ENCODE measurements around the gene NSUN2. TPM values are rescaled to one million over a fixed set of nuclear protein-coding genes. Genes with fewer than 3 reads are reported as not detected.

The NSUN2 gene
- total and polyA plus RNA-seq, 7 donors, result 29.3 to 54.4 (median 31.9) TPM

GRCh38 chr5:6601816-6602215 lies 31.0 kb downstream of the NSUN2 start:
- Histone ChIP-seq H3K9me3 (no peaks in the 10 kb centered on the region), H3K27ac (no peak overlapping the region), H3K4me3 (no peak overlapping the region), H3K36me3 (peaks cover 29 to 89% (median 64%) of the 10 kb centered on the region in 4 donors), H3K27me3 (no peaks in the 10 kb centered on the region), H3K4me1 (peaks cover 0 to 6% (median 0%) of the 10 kb centered on the region in 4 donors)
- DNase-seq, result no peak
- TF ChIP-seq POLR2A (IDR thresholded peaks at IDR 0.05) (no peak), CTCF (IDR thresholded peaks at IDR 0.05) (no peak), POLR2AphosphoS5 (IDR thresholded peaks at IDR 0.05) (no peak), EP300 (IDR thresholded peaks at IDR 0.05) (no peak)
- intact Hi-C loops (cut with DNase I), result no loop called here
- WGBS, 2 donors, result 95 to 96% methylated on average over 11 of the region's 11 CpGs

DNA sequence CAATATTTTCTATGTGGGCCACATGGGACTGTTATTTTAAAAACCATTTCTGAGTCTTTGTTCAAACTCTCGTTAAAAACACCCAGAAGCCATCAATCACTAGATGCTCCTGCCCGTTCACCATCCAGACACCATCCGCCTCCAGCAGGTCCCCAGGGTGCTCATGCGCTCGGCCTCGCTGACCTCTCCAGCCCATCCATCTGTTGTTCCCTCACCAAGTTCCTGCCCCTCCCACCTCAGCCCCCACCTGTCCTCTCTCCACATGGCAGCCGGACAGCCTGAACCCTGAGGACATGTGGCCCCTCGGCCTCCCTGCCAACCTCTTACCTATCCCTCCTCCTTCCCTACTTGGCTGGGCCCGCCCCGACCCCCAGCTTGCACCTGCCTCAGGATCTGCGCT lies 31.6 kb downstream of the NSUN2 start:
- Histone ChIP-seq H3K9me3 (no peaks in the 10 kb centered on the region), H3K27ac (no peak overlapping the region), H3K36me3 (peaks cover 24 to 88% (median 63%) of the 10 kb centered on the region in 4 donors), H3K4me1 (peaks cover 0 to 6% (median 0%) of the 10 kb centered on the region in 4 donors), H3K27me3 (no peaks in the 10 kb centered on the region), H3K4me3 (no peak overlapping the region)
- intact Hi-C loops (cut with DNase I), result no loop called here
- DNase-seq, result no peak
- WGBS, 2 donors, result 97% methylated on average over 11 of the region's 11 CpGs
- TF ChIP-seq CTCF (IDR thresholded peaks at IDR 0.05) (no peak), POLR2AphosphoS5 (IDR thresholded peaks at IDR 0.05) (no peak), EP300 (IDR thresholded peaks at IDR 0.05) (no peak), POLR2A (IDR thresholded peaks at IDR 0.05) (no peak)

- Histone ChIP-seq H3K4me1 (peaks cover 0 to 6% (median 0%) of the 10 kb centered on the region in 4 donors), H3K36me3 (peaks cover 9 to 72% (median 51%) of the 10 kb centered on the region in 4 donors), H3K4me3 (no peak overlapping the region), H3K27me3 (no peaks in the 10 kb centered on the region), H3K27ac (no peak overlapping the region), H3K9me3 (no peaks in the 10 kb centered on the region)
- WGBS, 2 donors, result 95% methylated on average over 8 of the region's 8 CpGs
- DNase-seq, result no peak
- TF ChIP-seq POLR2A (IDR thresholded peaks at IDR 0.05) (no peak), CTCF (IDR thresholded peaks at IDR 0.05) (no peak), EP300 (IDR thresholded peaks at IDR 0.05) (no peak), POLR2AphosphoS5 (IDR thresholded peaks at IDR 0.05) (no peak)
- intact Hi-C loops (cut with DNase I), result no loop called here
These were observed 33.1 kb downstream of the NSUN2 start for GRCh38 chr5:6599739-6600138.

GRCh38 chr5:6598351-6598900 lies 34.4 kb downstream of the NSUN2 start:
- DNase-seq, result no peak
- H3K36me3 ChIP-seq, result peaks cover 6 to 59% (median 38%) of the 10 kb centered on the region in 4 donors
- no peaks in the 10 kb centered on the region for H3K27me3 ChIP-seq
- intact Hi-C loops (cut with DNase I), result no loop called here
- H3K4me3 ChIP-seq, result no peak overlapping the region
- H3K4me1 ChIP-seq, result peaks cover 0 to 6% (median 0%) of the 10 kb centered on the region in 4 donors
- peak in 2 of 4 donors; percentile 27 to 54 for TF ChIP-seq POLR2AphosphoS5 (IDR thresholded peaks at IDR 0.05)
- peak in 1 of 4 donors; percentile 24 for TF ChIP-seq EP300 (IDR thresholded peaks at IDR 0.05)
- TF ChIP-seq POLR2A (IDR thresholded peaks at IDR 0.05), result no peak
- TF ChIP-seq CTCF (IDR thresholded peaks at IDR 0.05), result no peak
- H3K9me3 ChIP-seq, result no peaks in the 10 kb centered on the region
- WGBS, 2 donors, result 83 to 84% methylated on average over 14 of the region's 14 CpGs
- peak overlapping the region in 3 of 4 donors; percentile 60 to 75 (median 69) for H3K27ac ChIP-seq

DNA sequence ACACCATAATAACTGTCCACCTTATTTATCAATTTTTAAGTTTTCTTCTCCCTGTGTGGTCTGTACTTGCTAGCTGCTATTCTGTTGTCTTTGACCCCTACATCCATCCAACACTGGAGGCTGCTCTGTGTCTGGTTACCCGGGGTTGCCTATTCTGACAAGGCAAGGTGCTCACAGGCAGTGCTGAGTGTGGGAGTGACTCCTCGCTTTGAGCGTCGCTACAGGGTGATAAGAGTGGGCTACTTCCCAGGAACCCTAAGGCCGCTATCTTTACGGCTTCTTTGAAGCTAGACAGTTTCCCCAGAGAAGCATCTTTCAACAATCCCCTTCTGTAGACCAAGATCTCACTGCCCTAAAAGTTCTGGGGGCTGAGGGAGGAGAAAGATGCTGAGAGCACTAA lies 35.3 kb downstream of the NSUN2 start:
- Histone ChIP-seq H3K9me3 (no peaks in the 10 kb centered on the region), H3K27me3 (no peaks in the 10 kb centered on the region), H3K4me1 (peaks cover 0 to 6% (median 0%) of the 10 kb centered on the region in 4 donors), H3K4me3 (no peak overlapping the region), H3K27ac (peak overlapping the region in 3 of 4 donors; percentile 48 to 75 (median 53)), H3K36me3 (peaks cover 6 to 51% (median 31%) of the 10 kb centered on the region in 4 donors)
- intact Hi-C loops (cut with DNase I), result no loop called here
- no peak for TF ChIP-seq POLR2AphosphoS5 (IDR thresholded peaks at IDR 0.05)
- TF ChIP-seq POLR2A (IDR thresholded peaks at IDR 0.05), result no peak
- no peak for TF ChIP-seq CTCF (IDR thresholded peaks at IDR 0.05)
- TF ChIP-seq EP300 (IDR thresholded peaks at IDR 0.05), result no peak
- no peak for DNase-seq
- 88 to 94% methylated on average over 6 of the region's 6 CpGs for WGBS, 2 donors
